HCT116 (cell line): ENCODE data around the gene LDHD. TPM values are rescaled to one million over a fixed set of nuclear protein-coding genes. Genes with fewer than 3 reads are reported as not detected.

Experiments used
- ATAC-seq: fragments of 200-7000 bp; cut with Tn5 transposase; 2 replicates; pipeline ENCODE4 v1.9.1; 2020; ENCODE audit warnings: mild to moderate bottlenecking, moderate library complexity
- BruUV-seq: library from RNA; stranded (reverse); fragments of 400-500 nt; replicated peaks from 2 replicates; lab custom pipeline; 2021; lab: Mats Ljungman, UMichigan
- CTCF ChIA-PET: fragments of 300-600 bp; sonication (Branson Sonifier 250); formaldehyde crosslinking; loops from one replicate; lab custom pipeline; 2021; ENCODE audit warnings: antibody characterized with exemption; lab: Charles Lee
- POLR2A ChIA-PET: fragments of 300-600, 350-600 bp; sonication (Branson Sonifier 250); formaldehyde crosslinking; loops from one replicate; lab custom pipeline; 2021; ENCODE audit warnings: antibody characterized with exemption; lab: Charles Lee
- RAD21 ChIA-PET, 2 experiments: fragments of 300-600 bp; sonication (Branson Sonifier 250); formaldehyde crosslinking; loops; one replicate each; lab custom pipeline; 2023; ENCODE audit warnings: low total read pairs in 2 of 2; ENCODE audit not compliant: uncharacterized antibody in 2 of 2, unreplicated experiment in 2 of 2, low non-redundant PET in 1 of 2; lab: Charles Lee
- DNase-seq: peaks from one replicate; pipeline ENCODE4 v3.0.0-alpha.2; 2010; ENCODE audit warnings: low read depth, low spot score
- H2AFZ ChIP-seq: fragments of 200-600 bp; shearing (Covaris generic), sonication (generic); 2 replicates; pipeline ENCODE4 v1.6.1; 2017; ENCODE audit warnings: low read depth, mixed run types, mixed read lengths, antibody characterized with exemption, low read length; ENCODE audit not compliant: poor library complexity, severe bottlenecking
- H3K27ac ChIP-seq: 2 replicates; pipeline ENCODE4 v1.5.1; 2012; ENCODE audit warnings: low read depth, low read length
- H3K27me3 ChIP-seq: fragments of 200-600 bp; sonication (generic); 2 replicates; pipeline ENCODE4 v1.6.1; 2016; ENCODE audit warnings: mixed run types, low read length, mixed read lengths; ENCODE audit not compliant: insufficient read depth
- H3K36me3 ChIP-seq, 2 experiments: fragments of 200-500 bp in 1 of 2; fragments of 200-600 bp in 1 of 2; sonication (Bioruptor generic) in 1 of 2; sonication (generic) in 1 of 2; 2 replicates each; pipeline versions ENCODE4 v1.5.1 to v1.6.1; 2014 to 2016; ENCODE audit warnings: low read length in 2 of 2, inconsistent platforms in 1 of 2, mixed read lengths in 1 of 2, mixed run types in 1 of 2; ENCODE audit not compliant: insufficient read depth in 2 of 2, control insufficient read depth in 1 of 2
- H3K4me1 ChIP-seq, 2 experiments: fragments of 200-600 bp in 1 of 2; sonication (generic) in 1 of 2; 2 replicates each; pipeline versions ENCODE4 v1.5.1 to v1.6.1; 2012 to 2017; ENCODE audit warnings: low read length in 2 of 2, inconsistent platforms in 1 of 2, mild to moderate bottlenecking in 1 of 2, mixed read lengths in 1 of 2, mixed run types in 1 of 2, moderate library complexity in 1 of 2; ENCODE audit not compliant: insufficient read depth in 2 of 2, control insufficient read depth in 1 of 2
- H3K4me2 ChIP-seq: fragments of 200-600 bp; sonication (generic); 2 replicates; pipeline ENCODE4 v1.6.1; 2017; ENCODE audit warnings: mixed run types, low read length, mixed read lengths
- H3K4me3 ChIP-seq, 2 experiments: fragments of 200-600 bp in 1 of 2; sonication (generic) in 1 of 2; replicated peaks in 1 of 2; 2 replicates each; pipeline ENCODE4 v1.5.1; 2011 to 2016; ENCODE audit warnings: low read length in 2 of 2, control low read depth in 1 of 2, low read depth in 1 of 2, mild to moderate bottlenecking in 1 of 2, mixed read lengths in 1 of 2, mixed run types in 1 of 2
- H3K79me2 ChIP-seq: fragments of 200-600 bp; sonication (generic); 2 replicates; pipeline ENCODE4 v1.6.1; 2017; ENCODE audit warnings: mild to moderate bottlenecking, mixed run types, low read length, moderate library complexity, mixed read lengths; ENCODE audit not compliant: insufficient read depth
- H3K9ac ChIP-seq: fragments of 200-600 bp; sonication (generic); 2 replicates; pipeline ENCODE4 v1.6.1; 2016; ENCODE audit warnings: low read length, mixed read lengths
- H3K9me2 ChIP-seq: fragments of 200-600 bp; sonication (generic), shearing (Covaris generic); 2 replicates; pipeline ENCODE4 v1.6.1; 2017; ENCODE audit warnings: mixed run types, mild to moderate bottlenecking, moderate library complexity; ENCODE audit not compliant: insufficient read depth
- H3K9me3 ChIP-seq, 2 experiments: fragments of 200-500 bp in 1 of 2; fragments of 200-600 bp in 1 of 2; sonication (Bioruptor generic) in 1 of 2; sonication (generic) in 1 of 2; 2 replicates each; pipeline ENCODE4 v1.6.1; 2014 to 2017; ENCODE audit warnings: low read length in 2 of 2, mixed read lengths in 2 of 2, inconsistent platforms in 1 of 2, low read depth in 1 of 2, mild to moderate bottlenecking in 1 of 2, mixed run types in 1 of 2, moderate library complexity in 1 of 2; ENCODE audit not compliant: control insufficient read depth in 1 of 2, insufficient read depth in 1 of 2
- H4K20me1 ChIP-seq: fragments of 200-600 bp; sonication (generic), shearing (Covaris generic); 2 replicates; pipeline ENCODE4 v1.6.1; 2017; ENCODE audit warnings: mixed run types, mild to moderate bottlenecking, moderate library complexity; ENCODE audit not compliant: insufficient read depth
- CBX3 ChIP-seq: IDR thresholded peaks from 2 replicates; pipeline ENCODE4 v1.6.1; 2012; ENCODE audit warnings: low read depth
- CTCF ChIP-seq, 3 experiments: fragments of 200-600 bp in 1 of 3; sonication (generic) in 1 of 3; IDR thresholded peaks in 2 of 3; conservative IDR thresholded peaks in 1 of 3; 2 replicates each; pipeline ENCODE4 v1.5.1; 2012 to 2017; ENCODE audit warnings: low read depth in 2 of 3, low read length in 2 of 3, antibody characterized with exemption in 1 of 3, borderline replicate concordance in 1 of 3, control low read depth in 1 of 3, mild to moderate bottlenecking in 1 of 3, mixed read lengths in 1 of 3, mixed run types in 1 of 3, moderate library complexity in 1 of 3; ENCODE audit not compliant: insufficient read depth in 1 of 3
- EGR1 ChIP-seq: IDR thresholded peaks from 2 replicates; pipeline ENCODE4 v1.6.1; 2012; ENCODE audit warnings: low read depth
- JUND ChIP-seq: IDR thresholded peaks from 2 replicates; pipeline ENCODE4 v1.6.1; 2012
- POLR2A ChIP-seq: IDR thresholded peaks from 2 replicates; pipeline ENCODE4 v1.7.0; 2011; ENCODE audit warnings: borderline replicate concordance; ENCODE audit not compliant: insufficient read depth, insufficient read length; ENCODE audit errors: extremely low read depth
- POLR2AphosphoS5 ChIP-seq: IDR thresholded peaks from 2 replicates; pipeline ENCODE4 v1.6.1; 2011; ENCODE audit warnings: mild to moderate bottlenecking, low read depth, low read length, moderate library complexity
- RAD21 ChIP-seq: IDR thresholded peaks from 2 replicates; pipeline ENCODE4 v1.6.1; 2012; ENCODE audit warnings: low read depth, mild to moderate bottlenecking
- SIN3A ChIP-seq: IDR thresholded peaks from 2 replicates; pipeline ENCODE4 v1.6.1; 2012; ENCODE audit warnings: low read depth
- SRF ChIP-seq: IDR thresholded peaks from 2 replicates; pipeline ENCODE4 v1.6.1; 2012; ENCODE audit warnings: low read depth
- intact Hi-C: fragments of 100-400 bp; cut with micrococcal nuclease; formaldehyde crosslinking; loops from 2 replicates; pipeline ENCODE4 v1.10.0; 2022
- total RNA-seq: library from RNA; stranded (reverse); gene quantifications from one replicate; pipeline ENCODE4 v1.2.1, GENCODE V29; 2021; ENCODE audit not compliant: unreplicated experiment
- TF ChIP-seq, protein P1 (sequence below): IDR thresholded peaks from 2 replicates; pipeline ENCODE4 v1.6.1; 2012
- TF ChIP-seq, protein P2 (sequence below): IDR thresholded peaks from 2 replicates; pipeline ENCODE4 v1.6.1; 2012; ENCODE audit warnings: low read depth
- TF ChIP-seq, protein P3 (sequence below): IDR thresholded peaks from 2 replicates; pipeline ENCODE4 v1.6.1; 2012

LDHD gene
- total RNA-seq, 1 experiment from 2014 or later, result 3.4 TPM

GRCh38 chr16:75160386-75160785 lies 43.8 kb upstream of the LDHD start:
- Histone ChIP-seq H3K4me3 (no peak overlapping the region), H3K9me2 (no peaks in the 10 kb centered on the region), H3K36me3 (peaks cover 0 to 7% of the 10 kb centered on the region in 2 experiments; a peak in 2 of 4 replicates), H3K4me1 (no peaks in the 10 kb centered on the region), H3K27ac (no peak overlapping the region), H4K20me1 (no peaks in the 10 kb centered on the region), H3K27me3 (no peaks in the 10 kb centered on the region), H3K9ac (no peak overlapping the region), H3K79me2 (no peaks in the 10 kb centered on the region), H2AFZ (no peak overlapping the region), H3K4me2 (no peak overlapping the region), H3K9me3 (peaks cover 0 to 8% of the 10 kb centered on the region in 2 experiments; a peak in 2 of 4 replicates)
- TF ChIP-seq SRF (no peak), RAD21 (no peak), JUND (no peak), POLR2AphosphoS5 (no peak), CTCF (IDR thresholded peaks at IDR 0.05 in 2 of 3, conservative IDR thresholded peaks at IDR 0.05 in 1 of 3; ENCODE audit: borderline replicate concordance in 1 of 3, insufficient read depth in 1 of 3, low read depth in 2 of 3, low read length in 2 of 3) (no peak), POLR2A (no peak), EGR1 (no peak)
- TF ChIP-seq, protein P1, sequence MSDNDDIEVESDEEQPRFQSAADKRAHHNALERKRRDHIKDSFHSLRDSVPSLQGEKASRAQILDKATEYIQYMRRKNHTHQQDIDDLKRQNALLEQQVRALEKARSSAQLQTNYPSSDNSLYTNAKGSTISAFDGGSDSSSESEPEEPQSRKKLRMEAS, result no peak
- intact Hi-C loops, result no loop called here
- BruUV-seq, result no TSS peak
- POLR2A ChIA-PET, result no interaction called here
- ATAC-seq (no peak), DNase-seq (no peak)
- CTCF ChIA-PET, result no interaction called here
- RAD21 ChIA-PET, result no interaction called here

DNA sequence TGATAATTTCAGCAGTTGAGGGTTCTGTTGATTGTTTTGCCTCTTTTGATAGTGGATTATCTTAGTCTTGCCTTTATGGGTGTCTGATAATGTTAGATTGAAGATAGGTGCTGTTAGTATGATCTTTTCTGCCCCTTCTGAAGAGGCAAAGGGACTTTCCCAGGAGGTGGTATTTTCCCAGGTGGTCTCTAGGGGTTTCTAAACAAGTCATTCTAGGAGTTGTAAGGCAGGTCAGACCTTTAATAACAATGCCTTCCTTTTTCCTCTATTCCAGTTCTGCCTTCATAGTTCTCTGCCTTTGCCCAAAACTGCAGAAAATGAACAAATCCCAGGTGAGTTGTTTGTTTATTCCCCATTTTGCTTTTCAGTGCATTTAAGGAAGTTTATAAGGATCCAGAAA lies 36.1 kb upstream of the LDHD start:
- no peak overlapping the region for H3K4me2 ChIP-seq
- DNase-seq (no peak), ATAC-seq (no peak)
- H3K9me3 ChIP-seq, result peaks cover 12 to 26% of the 10 kb centered on the region in 2 experiments; a peak in 2 of 4 replicates
- no peaks in the 10 kb centered on the region for H3K9me2 ChIP-seq
- H3K4me1 ChIP-seq, result peaks cover 4 to 13% of the 10 kb centered on the region in 2 experiments; a peak in 3 of 4 replicates
- no peaks in the 10 kb centered on the region for H3K27me3 ChIP-seq
- H3K36me3 ChIP-seq, result peaks cover 0 to 35% of the 10 kb centered on the region in 2 experiments; a peak in 2 of 4 replicates
- no TSS peak for BruUV-seq
- H3K79me2 ChIP-seq, result peaks cover 39% of the 10 kb centered on the region
- ChIA-PET CTCF (no interaction called here), POLR2A (no interaction called here), RAD21 (no interaction called here)
- no peak overlapping the region for H2AFZ ChIP-seq
- no peak overlapping the region for H3K27ac ChIP-seq
- no peak overlapping the region for H3K9ac ChIP-seq
- H4K20me1 ChIP-seq, result no peaks in the 10 kb centered on the region
- H3K4me3 ChIP-seq, result no peak overlapping the region
- intact Hi-C loops, result no loop called here
- TF ChIP-seq JUND, result no peak
- TF ChIP-seq, protein P2, sequence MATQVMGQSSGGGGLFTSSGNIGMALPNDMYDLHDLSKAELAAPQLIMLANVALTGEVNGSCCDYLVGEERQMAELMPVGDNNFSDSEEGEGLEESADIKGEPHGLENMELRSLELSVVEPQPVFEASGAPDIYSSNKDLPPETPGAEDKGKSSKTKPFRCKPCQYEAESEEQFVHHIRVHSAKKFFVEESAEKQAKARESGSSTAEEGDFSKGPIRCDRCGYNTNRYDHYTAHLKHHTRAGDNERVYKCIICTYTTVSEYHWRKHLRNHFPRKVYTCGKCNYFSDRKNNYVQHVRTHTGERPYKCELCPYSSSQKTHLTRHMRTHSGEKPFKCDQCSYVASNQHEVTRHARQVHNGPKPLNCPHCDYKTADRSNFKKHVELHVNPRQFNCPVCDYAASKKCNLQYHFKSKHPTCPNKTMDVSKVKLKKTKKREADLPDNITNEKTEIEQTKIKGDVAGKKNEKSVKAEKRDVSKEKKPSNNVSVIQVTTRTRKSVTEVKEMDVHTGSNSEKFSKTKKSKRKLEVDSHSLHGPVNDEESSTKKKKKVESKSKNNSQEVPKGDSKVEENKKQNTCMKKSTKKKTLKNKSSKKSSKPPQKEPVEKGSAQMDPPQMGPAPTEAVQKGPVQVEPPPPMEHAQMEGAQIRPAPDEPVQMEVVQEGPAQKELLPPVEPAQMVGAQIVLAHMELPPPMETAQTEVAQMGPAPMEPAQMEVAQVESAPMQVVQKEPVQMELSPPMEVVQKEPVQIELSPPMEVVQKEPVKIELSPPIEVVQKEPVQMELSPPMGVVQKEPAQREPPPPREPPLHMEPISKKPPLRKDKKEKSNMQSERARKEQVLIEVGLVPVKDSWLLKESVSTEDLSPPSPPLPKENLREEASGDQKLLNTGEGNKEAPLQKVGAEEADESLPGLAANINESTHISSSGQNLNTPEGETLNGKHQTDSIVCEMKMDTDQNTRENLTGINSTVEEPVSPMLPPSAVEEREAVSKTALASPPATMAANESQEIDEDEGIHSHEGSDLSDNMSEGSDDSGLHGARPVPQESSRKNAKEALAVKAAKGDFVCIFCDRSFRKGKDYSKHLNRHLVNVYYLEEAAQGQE, result no peak
- no peak for TF ChIP-seq SIN3A
- TF ChIP-seq CBX3, result no peak
- TF ChIP-seq, protein P3, sequence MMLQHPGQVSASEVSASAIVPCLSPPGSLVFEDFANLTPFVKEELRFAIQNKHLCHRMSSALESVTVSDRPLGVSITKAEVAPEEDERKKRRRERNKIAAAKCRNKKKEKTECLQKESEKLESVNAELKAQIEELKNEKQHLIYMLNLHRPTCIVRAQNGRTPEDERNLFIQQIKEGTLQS, result no peak
- no peak for TF ChIP-seq CTCF (IDR thresholded peaks at IDR 0.05 in 2 of 3, conservative IDR thresholded peaks at IDR 0.05 in 1 of 3; ENCODE audit: borderline replicate concordance in 1 of 3, insufficient read depth in 1 of 3, low read depth in 2 of 3, low read length in 2 of 3)
